ENCODE measurements around the gene WDR93.

- TF ChIP-seq CTCF (IDR thresholded peaks at IDR 0.05) (no peak), POLR2A (IDR thresholded peaks at IDR 0.05) (no peak), EP300 (IDR thresholded peaks at IDR 0.05) (no peak), POLR2AphosphoS5 (IDR thresholded peaks at IDR 0.05) (no peak)
Observed at GRCh38 chr15:89765694-89766093, 75.1 kb downstream of the WDR93 start.

Data from suprapubic skin (tissue), 4 donors.